HL-60 (cell line): ENCODE results near the gene C18orf32.

Experiments used
- DNase-seq, 2 experiments: peaks; one replicate each; pipeline ENCODE4 v3.0.0-alpha.2; 2010 to 2020; ENCODE audit warnings: low read depth in 1 of 2, low spot score in 1 of 2
- H3K27ac ChIP-seq: fragments of 250-450 bp; sonication (Bioruptor Pico); replicated peaks from 2 replicates; pipeline ENCODE4 v1.5.1; 2020; ENCODE audit warnings: mild to moderate bottlenecking, moderate library complexity
- H3K27me3 ChIP-seq: fragments of 250-450 bp; sonication (Bioruptor Pico); 2 replicates; pipeline ENCODE4 v1.5.1; 2021; ENCODE audit warnings: mild to moderate bottlenecking, moderate library complexity; ENCODE audit not compliant: insufficient read depth, poor library complexity, severe bottlenecking
- H3K4me3 ChIP-seq: replicated peaks from 2 replicates; pipeline ENCODE4 v1.5.1; 2011; ENCODE audit warnings: mild to moderate bottlenecking, control low read depth, low read length; ENCODE audit not compliant: insufficient read depth
- CTCF ChIP-seq: IDR thresholded peaks from one replicate; pipeline ENCODE4 v1.5.1; 2011; ENCODE audit warnings: low read length, control low read depth, inconsistent platforms; ENCODE audit not compliant: insufficient read depth
- GABPA ChIP-seq: IDR thresholded peaks from 2 replicates; pipeline ENCODE4 v1.6.1; 2012; ENCODE audit warnings: low read depth
- POLR2AphosphoS5 ChIP-seq: IDR thresholded peaks from 2 replicates; pipeline ENCODE4 v1.6.1; 2012; ENCODE audit warnings: low read depth
- REST ChIP-seq: IDR thresholded peaks from 2 replicates; pipeline ENCODE4 v1.6.1; 2012; ENCODE audit warnings: low read depth; ENCODE audit not compliant: insufficient replicate concordance
- SPI1 ChIP-seq: IDR thresholded peaks from 2 replicates; pipeline ENCODE4 v1.6.1; 2012; ENCODE audit warnings: low read depth, mild to moderate bottlenecking, borderline replicate concordance

Gene C18orf32

DNA sequence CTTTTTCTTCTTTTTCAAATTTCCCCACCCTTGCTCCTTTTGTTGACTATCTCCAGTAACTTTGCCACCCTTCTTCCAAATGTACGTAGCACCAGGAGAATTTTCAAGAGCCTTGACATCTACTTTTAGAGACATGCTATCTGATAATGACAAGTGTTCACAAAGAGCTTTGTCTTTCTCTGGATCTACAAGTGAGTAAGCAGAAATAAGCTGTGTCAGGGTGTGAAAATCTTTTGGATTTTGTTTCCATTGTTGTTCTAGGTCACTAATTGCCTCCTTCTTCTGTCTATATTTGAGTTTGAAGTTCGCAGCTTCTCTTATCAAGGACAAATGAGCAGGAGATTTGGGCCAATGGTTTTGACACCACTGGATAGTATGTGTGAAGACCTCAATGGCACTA is 8.4 kb upstream of the C18orf32 start:
- H3K4me3 ChIP-seq: no peak overlapping the region
- no peaks in the 10 kb centered on the region for H3K27me3 ChIP-seq
- TF ChIP-seq SPI1 (no peak), CTCF (no peak), POLR2AphosphoS5 (no peak)
- DNase-seq: no peak
- H3K27ac ChIP-seq: no peak overlapping the region

- Histone ChIP-seq H3K27me3 (no peaks in the 10 kb centered on the region), H3K27ac (no peak overlapping the region), H3K4me3 (no peak overlapping the region)
- no peak for DNase-seq
- TF ChIP-seq GABPA (no peak), SPI1 (no peak), POLR2AphosphoS5 (no peak), CTCF (no peak), REST (no peak)
Measured at GRCh38 chr18:49495076-49495475, 8.0 kb upstream of the C18orf32 start.

- H3K4me3 ChIP-seq: no peak overlapping the region
- H3K27ac ChIP-seq: no peak overlapping the region
- no peak for DNase-seq
- TF ChIP-seq GABPA (no peak), CTCF (no peak), REST (no peak), SPI1 (no peak), POLR2AphosphoS5 (no peak)
- H3K27me3 ChIP-seq: no peaks in the 10 kb centered on the region
Measured at GRCh38 chr18:49494660-49495059, 7.6 kb upstream of the C18orf32 start.

DNA sequence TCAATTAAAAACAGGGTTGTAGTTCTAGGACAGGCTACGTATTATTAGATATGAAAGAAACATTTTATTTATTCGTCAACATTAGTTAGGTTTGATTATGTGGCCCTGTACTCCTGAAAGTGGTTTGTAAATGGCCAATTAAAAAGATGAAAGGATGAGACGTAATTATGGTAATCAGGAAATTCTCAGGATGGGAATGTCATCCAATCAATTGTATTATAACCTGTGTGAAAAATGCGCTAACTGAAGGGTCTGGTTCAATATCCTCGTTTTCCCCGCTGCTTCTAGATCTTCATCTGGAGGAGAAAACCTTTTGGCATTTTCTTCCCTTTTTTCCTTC is 5.6 kb upstream of the C18orf32 start:
- H3K27me3 ChIP-seq: no peaks in the 10 kb centered on the region
- H3K4me3 ChIP-seq: no peak overlapping the region
- TF ChIP-seq SPI1 (no peak), REST (no peak), GABPA (no peak), CTCF (no peak), POLR2AphosphoS5 (no peak)
- DNase-seq: no peak
- no peak overlapping the region; the same call in 1 of the 2 replicates for H3K27ac ChIP-seq
